ENCODE data around the gene CLEC18A.

DNA sequence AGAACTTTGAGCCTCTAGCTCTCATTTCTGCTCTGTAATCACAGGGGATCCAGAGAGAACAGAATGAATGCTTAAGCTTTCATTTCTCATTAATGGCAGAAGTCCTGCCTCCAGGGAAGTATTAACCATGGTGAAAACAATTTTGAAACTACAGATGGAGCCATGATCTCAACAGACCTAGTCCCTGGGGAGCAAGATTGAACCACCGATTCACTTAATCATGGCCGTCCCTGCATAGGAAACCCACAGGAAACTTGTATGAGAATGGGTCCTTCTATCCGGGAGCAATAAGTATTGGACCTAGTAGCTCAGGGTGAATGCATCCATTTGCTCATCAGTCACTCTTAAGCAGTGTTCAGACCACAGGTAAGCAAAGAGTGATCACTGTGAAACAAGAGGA lies 40.2 kb upstream of the CLEC18A start:
- TF ChIP-seq ZNF311 (tag by site-specific recombination; IDR thresholded peaks at IDR 0.05; ENCODE audit: borderline replicate concordance): no peak
- TF ChIP-seq ZNF175 (tag by site-specific recombination; IDR thresholded peaks at IDR 0.05): no peak
- TF ChIP-seq, protein P1, sequence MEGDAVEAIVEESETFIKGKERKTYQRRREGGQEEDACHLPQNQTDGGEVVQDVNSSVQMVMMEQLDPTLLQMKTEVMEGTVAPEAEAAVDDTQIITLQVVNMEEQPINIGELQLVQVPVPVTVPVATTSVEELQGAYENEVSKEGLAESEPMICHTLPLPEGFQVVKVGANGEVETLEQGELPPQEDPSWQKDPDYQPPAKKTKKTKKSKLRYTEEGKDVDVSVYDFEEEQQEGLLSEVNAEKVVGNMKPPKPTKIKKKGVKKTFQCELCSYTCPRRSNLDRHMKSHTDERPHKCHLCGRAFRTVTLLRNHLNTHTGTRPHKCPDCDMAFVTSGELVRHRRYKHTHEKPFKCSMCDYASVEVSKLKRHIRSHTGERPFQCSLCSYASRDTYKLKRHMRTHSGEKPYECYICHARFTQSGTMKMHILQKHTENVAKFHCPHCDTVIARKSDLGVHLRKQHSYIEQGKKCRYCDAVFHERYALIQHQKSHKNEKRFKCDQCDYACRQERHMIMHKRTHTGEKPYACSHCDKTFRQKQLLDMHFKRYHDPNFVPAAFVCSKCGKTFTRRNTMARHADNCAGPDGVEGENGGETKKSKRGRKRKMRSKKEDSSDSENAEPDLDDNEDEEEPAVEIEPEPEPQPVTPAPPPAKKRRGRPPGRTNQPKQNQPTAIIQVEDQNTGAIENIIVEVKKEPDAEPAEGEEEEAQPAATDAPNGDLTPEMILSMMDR (tag by site-specific recombination; IDR thresholded peaks at IDR 0.05): no peak
- no peak for TF ChIP-seq ZNF16 (tag by site-specific recombination; IDR thresholded peaks at IDR 0.05; ENCODE audit: low read depth)
- no peak for TF ChIP-seq GLIS1 (tag by site-specific recombination; IDR thresholded peaks at IDR 0.05)
- no peak for TF ChIP-seq ZNF416 (tag by site-specific recombination; IDR thresholded peaks at IDR 0.05)
- TF ChIP-seq, protein P2, sequence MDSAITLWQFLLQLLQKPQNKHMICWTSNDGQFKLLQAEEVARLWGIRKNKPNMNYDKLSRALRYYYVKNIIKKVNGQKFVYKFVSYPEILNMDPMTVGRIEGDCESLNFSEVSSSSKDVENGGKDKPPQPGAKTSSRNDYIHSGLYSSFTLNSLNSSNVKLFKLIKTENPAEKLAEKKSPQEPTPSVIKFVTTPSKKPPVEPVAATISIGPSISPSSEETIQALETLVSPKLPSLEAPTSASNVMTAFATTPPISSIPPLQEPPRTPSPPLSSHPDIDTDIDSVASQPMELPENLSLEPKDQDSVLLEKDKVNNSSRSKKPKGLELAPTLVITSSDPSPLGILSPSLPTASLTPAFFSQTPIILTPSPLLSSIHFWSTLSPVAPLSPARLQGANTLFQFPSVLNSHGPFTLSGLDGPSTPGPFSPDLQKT (IDR thresholded peaks at IDR 0.05; ENCODE audit: borderline replicate concordance, low read depth, low read length): no peak
- no peak for TF ChIP-seq ZNF24 (tag by site-specific recombination; IDR thresholded peaks at IDR 0.05)
- TF ChIP-seq, protein P3, sequence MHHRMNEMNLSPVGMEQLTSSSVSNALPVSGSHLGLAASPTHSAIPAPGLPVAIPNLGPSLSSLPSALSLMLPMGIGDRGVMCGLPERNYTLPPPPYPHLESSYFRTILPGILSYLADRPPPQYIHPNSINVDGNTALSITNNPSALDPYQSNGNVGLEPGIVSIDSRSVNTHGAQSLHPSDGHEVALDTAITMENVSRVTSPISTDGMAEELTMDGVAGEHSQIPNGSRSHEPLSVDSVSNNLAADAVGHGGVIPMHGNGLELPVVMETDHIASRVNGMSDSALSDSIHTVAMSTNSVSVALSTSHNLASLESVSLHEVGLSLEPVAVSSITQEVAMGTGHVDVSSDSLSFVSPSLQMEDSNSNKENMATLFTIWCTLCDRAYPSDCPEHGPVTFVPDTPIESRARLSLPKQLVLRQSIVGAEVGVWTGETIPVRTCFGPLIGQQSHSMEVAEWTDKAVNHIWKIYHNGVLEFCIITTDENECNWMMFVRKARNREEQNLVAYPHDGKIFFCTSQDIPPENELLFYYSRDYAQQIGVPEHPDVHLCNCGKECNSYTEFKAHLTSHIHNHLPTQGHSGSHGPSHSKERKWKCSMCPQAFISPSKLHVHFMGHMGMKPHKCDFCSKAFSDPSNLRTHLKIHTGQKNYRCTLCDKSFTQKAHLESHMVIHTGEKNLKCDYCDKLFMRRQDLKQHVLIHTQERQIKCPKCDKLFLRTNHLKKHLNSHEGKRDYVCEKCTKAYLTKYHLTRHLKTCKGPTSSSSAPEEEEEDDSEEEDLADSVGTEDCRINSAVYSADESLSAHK (tag by site-specific recombination; IDR thresholded peaks at IDR 0.05): no peak
- no peak for TF ChIP-seq ZNF561 (tag by site-specific recombination; IDR thresholded peaks at IDR 0.05; ENCODE audit: borderline replicate concordance)
- no peak for TF ChIP-seq ZNF341 (tag by site-specific recombination; IDR thresholded peaks at IDR 0.05; ENCODE audit: low read depth)
- TF ChIP-seq, protein P4, sequence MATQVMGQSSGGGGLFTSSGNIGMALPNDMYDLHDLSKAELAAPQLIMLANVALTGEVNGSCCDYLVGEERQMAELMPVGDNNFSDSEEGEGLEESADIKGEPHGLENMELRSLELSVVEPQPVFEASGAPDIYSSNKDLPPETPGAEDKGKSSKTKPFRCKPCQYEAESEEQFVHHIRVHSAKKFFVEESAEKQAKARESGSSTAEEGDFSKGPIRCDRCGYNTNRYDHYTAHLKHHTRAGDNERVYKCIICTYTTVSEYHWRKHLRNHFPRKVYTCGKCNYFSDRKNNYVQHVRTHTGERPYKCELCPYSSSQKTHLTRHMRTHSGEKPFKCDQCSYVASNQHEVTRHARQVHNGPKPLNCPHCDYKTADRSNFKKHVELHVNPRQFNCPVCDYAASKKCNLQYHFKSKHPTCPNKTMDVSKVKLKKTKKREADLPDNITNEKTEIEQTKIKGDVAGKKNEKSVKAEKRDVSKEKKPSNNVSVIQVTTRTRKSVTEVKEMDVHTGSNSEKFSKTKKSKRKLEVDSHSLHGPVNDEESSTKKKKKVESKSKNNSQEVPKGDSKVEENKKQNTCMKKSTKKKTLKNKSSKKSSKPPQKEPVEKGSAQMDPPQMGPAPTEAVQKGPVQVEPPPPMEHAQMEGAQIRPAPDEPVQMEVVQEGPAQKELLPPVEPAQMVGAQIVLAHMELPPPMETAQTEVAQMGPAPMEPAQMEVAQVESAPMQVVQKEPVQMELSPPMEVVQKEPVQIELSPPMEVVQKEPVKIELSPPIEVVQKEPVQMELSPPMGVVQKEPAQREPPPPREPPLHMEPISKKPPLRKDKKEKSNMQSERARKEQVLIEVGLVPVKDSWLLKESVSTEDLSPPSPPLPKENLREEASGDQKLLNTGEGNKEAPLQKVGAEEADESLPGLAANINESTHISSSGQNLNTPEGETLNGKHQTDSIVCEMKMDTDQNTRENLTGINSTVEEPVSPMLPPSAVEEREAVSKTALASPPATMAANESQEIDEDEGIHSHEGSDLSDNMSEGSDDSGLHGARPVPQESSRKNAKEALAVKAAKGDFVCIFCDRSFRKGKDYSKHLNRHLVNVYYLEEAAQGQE (tag by site-specific recombination; IDR thresholded peaks at IDR 0.05): no peak

Measured in HEK293 (cell line).